T follicular helper cell (primary cell): ENCODE measurements around the gene IZUMO1.

Source experiments
- DNase-seq: peaks from one replicate; pipeline ENCODE4 v3.0.0-alpha.2; 2020; ENCODE audit warnings: low read depth

The IZUMO1 gene

DNA sequence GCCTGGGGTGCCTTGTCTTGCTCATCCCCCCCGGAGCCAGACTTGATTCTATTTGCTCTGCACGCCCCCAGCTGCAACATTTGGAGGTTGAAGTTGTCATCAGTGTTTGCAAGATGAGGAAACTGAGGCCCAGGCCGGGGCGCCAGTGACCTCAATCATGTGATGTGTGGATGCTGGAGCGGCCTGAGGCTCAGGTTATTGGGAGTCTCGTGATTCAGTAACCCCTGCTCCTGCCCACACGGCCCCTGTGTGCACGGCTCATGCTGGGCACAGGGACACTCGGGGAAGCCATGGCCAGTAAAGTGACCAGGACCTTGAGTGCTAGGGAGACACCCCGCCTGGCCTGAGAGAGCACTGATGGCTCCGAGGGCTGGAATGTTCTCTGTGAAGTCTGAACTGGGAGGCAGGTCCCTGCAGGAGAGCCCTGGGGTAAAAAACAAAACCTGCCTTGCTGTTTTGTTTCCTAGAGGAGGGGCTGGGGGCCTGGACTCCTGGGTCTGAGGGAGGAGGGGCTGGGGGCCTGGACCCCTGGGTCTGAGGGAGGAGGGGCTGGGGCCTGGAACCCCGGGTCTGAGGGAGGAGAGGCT is 10.5 kb upstream of the IZUMO1 start:
- no peak for DNase-seq

DNA sequence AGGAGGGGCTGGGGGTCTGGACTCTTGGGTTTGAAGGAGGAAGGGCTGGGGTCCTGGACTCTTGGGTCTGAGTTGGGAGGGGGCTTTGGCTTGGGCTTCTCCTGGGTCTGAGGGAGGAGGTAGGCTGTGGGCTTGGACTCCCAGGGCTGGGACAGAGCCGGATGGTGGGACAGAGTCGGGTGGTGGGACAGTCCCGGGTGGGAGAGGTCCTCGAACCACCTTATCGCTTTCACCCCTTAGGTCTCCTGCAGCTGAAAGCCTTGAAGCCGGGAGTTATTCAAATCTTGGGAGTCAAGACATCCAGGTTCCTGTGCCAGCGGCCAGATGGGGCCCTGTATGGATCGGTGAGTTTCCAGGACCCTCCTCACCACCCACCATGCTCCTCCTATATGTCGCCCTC is 10.0 kb upstream of the IZUMO1 start:
- no peak for DNase-seq

DNA sequence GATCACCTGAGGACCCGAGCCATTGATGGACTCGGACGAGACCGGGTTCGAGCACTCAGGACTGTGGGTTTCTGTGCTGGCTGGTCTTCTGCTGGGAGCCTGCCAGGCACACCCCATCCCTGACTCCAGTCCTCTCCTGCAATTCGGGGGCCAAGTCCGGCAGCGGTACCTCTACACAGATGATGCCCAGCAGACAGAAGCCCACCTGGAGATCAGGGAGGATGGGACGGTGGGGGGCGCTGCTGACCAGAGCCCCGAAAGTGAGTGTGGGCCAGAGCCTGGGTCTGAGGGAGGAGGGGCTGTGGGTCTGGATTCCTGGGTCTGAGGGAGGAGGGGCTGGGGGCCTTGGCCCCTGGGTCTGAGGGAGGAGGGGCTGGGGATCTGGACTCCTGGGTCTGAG is 9.5 kb upstream of the IZUMO1 start:
- no peak for DNase-seq

DNA sequence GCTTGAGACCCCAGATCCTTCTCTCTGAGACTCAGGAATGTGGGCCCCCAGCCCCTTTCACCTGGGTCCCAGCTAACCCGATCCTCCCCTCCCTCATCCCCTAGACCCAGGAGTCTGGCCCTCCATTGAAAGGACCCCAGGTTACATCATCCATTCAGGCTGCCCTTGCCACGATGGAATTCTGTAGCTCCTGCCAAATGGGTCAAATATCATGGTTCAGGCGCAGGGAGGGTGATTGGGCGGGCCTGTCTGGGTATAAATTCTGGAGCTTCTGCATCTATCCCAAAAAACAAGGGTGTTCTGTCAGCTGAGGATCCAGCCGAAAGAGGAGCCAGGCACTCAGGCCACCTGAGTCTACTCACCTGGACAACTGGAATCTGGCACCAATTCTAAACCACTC is 9.1 kb upstream of the IZUMO1 start:
- no peak for DNase-seq

DNA sequence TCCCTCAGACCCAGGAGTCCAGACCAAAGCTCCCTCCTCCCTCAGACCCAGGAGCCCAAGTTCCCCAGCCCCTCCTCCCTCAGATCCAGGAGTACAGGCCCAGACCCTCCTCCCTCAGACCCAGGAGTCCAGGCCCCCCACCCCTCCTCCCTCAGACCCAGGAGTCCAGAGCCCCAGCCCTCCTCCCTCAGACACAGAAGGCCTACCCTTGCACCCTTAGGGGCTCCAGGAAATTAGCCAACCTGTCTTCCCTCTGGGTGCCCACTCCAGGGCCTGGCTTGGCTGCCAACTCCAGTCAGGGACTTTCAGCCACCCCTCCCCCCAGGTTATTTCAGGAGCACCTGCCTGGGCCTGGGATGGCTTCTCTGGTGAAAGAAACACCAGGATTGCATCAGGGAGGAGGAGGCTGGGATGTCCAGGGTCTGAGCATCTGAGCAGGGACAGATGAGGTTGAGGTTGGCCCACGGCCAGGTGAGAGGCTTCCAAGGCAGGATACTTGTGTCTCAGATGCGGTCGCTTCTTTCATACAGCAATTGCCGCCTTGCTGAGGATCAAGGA is 8.5 kb upstream of the IZUMO1 start, which contains the start of gene FGF21:
Gene FGF21 (plus strand): TSS at position 441 of the 558 bp plus-strand sequence. CDS start 713 bp downstream, outside the sequence.
- DNase-seq = no peak

DNA sequence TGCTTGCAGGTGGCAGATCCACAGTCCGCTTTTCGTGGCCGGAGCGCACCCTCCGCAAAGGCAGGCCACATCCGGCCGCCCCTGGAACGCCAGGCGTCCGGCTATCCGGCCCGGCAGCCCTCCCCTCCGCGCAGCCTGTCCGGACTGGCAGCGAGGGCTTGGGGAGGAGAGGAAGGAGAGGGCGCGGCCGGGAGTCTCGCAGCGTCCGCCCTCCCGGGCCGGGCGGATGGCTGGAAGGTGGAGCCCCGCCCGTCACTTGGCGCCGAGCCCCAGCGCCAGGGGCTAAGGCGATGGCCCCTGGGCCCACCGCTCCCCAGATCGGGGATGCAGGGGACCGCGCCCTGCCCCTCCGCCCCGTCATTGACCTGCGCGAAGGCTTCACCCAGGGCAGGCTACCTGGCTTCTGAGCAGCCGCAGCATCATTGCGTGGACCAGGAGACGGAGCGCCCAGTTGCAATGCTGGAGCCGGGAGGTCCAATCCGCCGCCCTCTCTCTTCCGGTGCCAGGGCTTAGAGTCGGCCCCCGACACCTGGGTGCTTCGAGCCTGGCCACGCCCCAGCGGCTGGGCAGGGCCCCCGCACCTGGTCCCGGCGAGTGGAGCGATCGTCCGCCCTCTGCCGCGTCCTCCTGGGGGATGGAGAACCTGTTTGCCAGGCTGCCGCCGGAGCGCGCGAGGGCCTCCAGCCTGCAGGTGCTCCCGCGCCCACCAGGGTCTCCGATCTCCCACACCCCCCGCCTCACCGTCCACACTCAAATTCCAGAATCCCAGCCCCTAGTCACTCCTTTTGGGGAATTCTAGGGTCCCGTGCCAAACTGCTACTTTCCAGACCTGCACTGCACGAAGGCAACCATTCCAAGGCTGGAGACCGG is 6.0 kb upstream of the IZUMO1 start, which contains the start of gene FUT1:
Gene FUT1 (minus strand): TSS at position 146 of the 870 bp plus-strand sequence. CDS start 1,360 bp downstream, outside the sequence.
- DNase-seq = no peak

DNA sequence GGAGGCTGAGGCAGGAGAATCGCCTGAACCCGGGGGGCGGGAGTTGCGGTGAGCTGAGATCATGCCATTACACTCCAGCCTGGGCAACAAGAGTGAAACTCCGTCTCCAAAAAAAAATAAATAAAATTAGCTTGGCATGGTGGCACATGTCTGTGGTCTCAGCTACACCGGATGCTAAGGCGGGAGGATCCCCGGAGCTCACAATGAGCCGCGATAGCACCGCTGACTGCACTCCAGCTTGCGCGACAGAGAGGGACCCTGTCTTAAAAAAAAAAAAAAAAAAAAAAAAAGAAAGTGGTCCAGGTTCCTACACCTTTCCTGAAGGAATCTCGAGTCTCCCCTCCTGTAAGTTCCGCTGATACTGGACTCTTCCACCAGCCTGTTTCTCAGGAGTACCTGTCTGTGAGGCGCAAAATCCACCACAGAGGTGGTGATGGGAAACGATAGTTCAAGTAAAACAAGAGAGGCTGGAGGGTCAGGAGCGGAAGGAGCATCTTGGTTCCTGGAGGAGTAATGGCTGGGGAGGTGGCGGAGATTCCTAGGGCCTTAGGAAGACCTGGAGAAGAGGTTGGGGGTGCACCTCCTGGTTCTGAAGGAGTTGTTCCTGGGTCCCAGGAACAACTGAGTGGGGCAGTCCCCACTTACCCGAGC is 5.3 kb upstream of the IZUMO1 start:
- no peak for DNase-seq

DNA sequence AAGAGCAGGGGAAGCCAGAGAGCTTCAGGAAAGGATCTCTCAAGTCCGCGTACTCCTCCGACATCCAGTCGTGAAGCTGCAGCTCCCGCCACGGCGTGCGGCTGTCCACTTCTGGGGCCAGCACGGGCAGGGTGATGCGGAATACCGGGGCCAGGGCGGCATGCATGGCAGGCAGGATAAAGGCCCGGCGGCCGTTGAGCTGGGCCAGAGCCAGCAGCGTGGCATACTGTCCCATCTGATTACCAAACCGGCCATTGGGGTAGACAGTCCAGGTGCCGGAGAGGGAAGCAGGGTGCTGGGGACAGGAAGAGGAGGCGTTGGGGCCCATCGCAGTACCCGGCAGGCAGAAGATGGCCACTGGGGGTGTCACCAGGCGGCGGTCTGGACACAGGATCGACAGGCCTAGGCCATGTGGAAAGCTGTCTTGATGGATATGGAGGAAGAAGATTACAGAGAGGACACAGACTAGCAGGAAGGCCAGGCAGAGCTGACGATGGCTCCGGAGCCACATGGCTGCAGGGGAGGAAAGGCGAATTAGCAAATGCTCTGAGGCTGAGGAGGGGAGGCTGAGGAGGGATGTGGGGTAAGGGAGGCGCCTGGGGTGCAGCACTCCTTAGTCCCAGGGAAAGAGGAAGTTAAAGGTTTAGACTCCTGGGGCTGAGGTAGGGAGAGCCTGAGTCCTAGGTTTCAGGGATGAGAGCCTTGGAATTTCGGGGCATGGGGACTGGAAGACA is 4.2 kb upstream of the IZUMO1 start:
- DNase-seq = no peak

DNA sequence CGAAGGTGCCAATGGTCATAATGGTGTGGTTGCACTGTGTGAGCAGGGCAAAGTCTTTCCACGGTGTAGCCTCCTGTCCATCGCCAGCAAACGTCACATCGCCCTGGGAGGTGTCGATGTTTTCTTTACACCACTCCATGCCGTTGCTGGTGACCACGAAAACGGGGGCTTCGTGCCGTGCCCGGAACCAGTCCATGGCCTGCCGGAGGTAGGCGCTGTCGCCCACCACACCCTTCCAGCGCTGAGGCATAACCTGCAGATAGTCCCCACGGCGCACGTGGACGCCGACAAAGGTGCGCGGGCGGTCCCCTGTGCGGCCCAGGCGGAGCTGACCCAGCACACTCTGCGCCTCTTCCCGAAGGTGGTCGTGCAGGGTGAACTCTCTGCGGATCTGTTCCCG is 3.6 kb upstream of the IZUMO1 start:
- DNase-seq = no peak

DNA sequence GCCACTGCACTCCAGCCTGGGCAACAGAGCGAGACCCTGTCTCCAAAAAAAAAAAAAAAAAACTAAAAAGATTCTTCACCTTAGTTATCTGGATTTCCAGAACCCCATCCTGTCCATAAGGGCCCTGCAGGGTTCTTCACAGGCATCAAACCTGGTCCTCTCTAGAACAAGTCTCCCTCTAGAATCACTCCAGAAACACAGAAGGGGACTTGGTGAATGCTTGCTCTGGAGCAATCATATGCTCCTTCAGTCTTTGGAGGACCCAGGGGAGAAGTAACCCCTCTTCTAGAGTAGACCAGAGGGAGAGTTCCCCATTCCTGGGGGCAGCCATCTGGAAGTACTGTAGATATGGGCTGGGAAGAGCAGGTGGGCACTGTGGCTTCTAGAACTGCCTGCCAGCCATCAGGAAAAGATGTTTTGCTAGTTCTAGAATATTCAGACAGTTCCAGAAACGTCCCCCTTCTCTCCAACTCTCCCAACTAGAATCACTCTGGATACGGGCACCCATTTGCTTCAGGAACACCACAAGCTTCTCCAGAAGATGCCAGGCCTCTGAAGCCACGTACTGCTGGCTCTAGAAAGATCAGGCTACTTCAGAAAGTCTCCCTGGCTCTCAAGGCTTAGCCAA is 3.0 kb upstream of the IZUMO1 start:
- DNase-seq = no peak

DNA sequence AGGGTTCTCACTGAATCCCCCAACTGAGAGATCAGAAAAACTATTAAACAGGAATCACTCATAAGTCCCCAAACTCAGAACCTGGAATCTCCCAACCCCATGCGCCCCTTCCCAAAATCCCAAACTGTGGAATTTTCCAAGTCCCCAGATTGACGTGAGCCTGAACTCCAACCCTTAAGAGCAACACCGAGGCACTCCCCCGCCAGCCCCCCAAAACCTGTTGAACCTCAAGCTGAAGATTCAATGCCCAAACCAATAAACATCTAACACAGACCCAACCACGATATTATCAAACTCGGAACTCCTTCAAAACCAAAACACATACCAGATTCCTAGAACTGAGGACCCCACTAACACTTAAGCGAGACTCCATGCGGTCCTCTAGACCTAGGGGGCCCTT is 599 bp downstream of the IZUMO1 start:
- DNase-seq = no peak

DNA sequence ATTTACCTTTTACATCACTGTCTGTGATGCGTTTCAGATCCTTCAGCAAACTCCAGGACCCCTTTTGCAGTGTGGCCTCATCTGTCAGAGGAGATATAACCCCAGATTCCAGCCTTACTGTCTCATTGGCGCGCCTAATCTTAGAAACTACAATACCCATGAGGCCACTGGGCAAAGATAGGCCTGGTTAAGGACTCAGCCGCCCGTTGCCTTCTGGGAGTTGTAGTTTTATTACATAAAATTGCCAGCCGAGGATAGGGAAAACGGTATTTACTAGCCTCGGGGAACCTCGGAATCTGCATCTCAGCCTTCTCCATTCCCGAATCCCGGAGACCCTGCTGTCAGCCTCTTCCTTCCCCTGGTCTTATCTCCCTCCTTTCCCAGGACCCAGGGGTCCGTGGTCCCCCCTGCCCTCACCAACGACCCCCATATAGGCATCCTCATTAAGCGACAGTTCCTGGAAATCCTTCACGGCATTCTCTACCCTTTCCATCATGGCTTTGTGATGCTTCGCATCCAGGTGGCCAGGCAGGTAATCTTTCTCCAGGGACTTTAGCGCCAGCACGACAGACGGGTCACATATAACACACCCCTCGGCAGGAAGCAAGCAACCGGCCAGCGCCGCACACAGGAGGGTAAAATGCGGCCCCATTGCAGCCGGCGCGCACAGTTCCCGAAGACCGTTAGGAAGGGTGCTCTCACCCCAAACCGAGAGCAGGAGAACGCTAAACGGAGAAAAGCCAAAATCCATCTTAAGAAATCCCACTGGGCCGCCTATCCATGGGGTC is 1.3 kb downstream of the IZUMO1 start:
- peak; percentile 45 for DNase-seq

DNA sequence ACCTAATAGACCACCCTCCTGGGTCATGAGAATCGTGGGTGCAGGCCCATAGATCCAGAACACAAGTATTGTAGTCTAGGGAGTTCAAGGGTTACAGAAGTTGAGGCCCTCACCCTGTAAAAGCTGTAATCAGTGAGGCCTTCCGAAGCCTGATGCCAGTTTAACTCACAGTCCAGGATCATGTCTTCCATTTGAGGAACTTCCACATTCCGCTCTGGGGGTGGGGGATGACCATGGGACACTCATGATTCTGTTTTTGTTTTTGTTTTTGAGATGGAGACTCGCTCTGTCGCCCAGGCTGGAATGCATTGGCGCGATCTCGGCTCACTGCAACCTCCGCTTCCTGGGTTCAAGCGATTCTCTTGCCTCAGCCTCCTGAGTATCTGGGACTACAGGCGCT is 4.6 kb downstream of the IZUMO1 start:
- DNase-seq = no peak

DNA sequence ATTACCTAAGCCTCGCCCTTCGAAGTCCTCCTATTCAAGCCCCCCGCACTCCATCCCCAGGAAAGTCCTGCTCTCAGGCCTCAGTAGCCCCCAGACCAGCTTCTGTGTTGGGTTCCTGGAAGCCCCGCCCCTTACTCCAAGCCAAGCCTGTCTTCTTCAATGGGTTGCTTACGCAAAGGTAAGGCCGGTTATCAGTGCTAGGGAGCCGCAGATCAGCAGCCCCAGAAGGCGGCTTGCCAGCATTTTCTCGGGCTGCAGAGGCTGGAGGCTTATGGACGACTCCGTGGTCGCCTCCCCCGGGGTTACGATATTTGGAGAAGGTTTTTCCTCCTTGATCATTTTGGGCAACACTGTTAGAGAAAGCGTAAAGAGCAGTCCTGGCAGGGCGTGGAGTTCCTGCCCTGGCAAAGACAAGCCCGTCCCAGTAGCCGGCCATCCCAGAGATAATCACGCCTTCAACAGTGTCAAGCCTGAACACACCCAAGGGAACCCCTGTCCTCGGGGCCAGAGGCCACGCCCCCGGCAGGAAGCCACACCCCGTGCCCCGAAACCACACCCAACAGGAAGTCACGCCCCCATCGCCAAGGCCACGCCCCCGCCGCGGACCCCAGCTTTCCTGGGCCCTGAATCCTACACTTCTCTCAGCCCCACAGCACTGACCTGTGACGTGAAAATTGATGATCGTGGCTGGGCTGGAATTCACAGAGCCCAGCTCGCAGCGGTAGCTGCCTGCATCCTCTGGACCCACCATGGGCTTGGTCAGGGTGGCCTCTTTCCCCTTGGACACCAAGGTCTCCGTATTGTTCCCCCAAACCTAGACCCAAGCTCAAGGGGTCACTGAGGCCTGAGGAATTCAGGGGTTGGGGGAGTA is 5.3 kb downstream of the IZUMO1 start:
- DNase-seq = no peak

DNA sequence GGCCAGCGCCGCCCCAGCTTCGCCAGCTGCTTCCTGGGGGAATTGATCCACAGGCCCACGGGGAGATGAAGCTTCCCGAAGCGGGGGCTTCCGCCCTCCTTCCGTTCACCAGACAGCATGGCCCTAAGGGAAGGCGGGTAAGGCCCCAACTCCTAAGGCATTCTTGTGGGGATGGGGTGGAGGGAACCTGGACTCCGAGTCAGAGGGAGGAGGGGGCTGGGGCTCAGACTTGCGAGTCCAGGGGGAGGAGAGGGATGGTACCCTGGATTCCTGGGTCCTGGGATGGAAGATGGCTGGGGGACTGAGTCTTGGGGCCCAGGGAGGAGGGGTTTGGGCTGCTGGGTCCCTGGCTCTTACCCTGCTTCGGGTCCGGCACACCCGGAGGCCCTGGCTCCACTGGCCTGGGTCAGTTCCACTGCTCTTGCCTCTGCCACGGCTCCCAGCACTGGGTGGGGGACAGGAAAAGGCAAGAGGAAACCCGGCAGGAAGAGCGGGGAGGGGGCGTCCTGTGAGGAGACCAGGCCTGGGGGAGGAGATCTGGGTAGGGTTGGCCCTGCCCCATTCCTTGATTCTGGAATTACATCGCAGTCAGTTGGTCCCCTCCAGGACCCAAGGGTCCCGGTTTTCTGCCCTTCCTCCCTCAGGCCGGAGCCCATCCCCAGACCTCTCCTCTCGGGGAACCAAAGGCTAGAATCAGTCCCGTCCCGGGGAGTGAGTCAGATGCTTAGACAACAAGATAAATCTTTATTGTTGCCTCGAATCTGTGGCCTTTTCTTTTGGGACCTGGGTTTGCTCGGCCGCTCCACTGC is 6.3 kb downstream of the IZUMO1 start, which contains the start of gene RASIP1:
Gene RASIP1 (minus strand): TSS at position 447 of the 809 bp plus-strand sequence. CDS start 328 bp downstream, at position 119.
- no peak for DNase-seq

DNA sequence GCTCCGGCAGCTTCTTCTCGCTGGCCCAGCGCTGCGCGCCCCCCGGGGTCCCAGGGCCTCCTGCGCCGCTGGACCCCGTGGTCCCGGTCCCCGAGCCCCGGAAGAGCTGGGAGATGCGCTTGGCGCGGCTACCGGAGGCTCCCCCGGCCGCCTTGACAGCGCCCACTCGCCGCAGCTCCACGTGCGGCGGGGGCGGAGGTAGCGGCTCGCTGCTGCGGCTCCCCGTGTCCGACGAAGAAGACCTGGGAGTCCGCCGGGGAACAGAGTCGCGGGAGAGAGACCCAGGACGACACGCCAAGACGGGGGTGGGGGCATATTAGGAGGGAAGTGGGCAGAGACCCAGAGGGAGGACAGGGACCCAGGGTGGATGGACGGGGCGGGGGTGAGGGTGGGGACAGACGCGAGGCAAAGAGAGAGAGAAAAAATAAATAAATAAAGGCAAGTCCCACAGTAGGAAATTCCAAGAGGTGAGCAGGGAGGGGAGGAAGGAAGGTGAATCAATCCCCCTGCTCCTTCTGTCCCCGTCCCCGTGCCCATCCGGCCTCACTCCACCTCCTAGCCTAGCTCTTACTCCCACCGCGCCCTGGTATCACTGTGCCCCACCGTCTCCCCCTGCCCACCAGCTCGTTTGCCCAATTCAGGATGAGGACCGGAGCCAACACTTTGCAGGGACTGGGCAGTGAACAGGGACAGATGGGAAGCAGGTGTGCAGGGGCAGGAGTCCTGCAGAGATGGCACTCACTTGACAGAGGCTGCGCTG is 7.1 kb downstream of the IZUMO1 start:
- DNase-seq = no peak

DNA sequence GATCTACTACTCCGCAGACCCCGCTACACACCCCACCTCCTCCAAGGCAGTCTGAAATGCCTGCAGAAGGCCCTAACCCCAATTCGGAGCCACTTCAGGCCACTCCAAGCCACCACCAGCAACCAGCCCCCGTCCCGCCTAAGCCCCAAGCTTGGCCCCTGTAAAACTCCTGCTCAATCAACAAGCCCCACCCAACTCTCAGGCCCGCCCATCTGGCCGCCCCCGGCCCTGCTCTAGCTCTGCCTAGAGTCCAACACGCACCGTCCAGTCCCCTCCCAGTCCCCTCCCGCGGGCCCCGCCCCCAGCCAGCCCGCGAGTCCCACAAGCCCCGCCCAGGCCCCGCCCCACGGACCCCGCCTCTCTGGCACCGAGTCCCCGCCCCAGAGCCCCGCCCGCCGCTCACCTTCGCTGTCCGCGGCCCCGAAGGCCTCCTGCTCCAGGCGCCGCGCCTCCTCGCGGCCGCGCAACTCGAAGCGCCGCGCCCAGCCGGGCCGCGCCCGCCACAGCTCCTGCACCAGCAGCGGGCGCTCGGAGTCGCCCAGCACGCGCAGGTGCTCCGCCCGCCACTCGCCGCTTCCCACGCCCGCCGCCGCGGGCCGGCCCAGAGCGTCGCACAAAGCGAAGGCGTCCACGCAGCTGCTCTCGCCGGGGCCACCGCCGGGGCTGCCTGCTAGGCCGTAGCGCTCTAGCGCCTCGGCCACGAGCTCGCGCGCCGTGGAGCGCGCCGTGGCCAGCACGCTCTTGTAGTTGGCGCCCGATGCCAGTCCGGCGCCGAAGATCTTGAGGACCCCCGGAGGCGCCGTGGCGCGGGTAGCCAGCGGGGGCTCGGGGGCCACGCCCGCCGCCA is 7.9 kb downstream of the IZUMO1 start:
- DNase-seq = peak; percentile 88
